Breast epithelium (tissue), 3 donors: ENCODE measurements around the gene MBP.

Experiments used
- CTCF ChIP-seq, 3 donors: fragments of 450-650 bp; IDR thresholded peaks; one replicate each; pipeline ENCODE4 v1.5.1; 2016 to 2017; ENCODE audit warnings: antibody characterized with exemption in 3 of 3, mild to moderate bottlenecking in 3 of 3, moderate library complexity in 3 of 3
- POLR2A ChIP-seq: fragments of 450-650 bp; IDR thresholded peaks from one replicate; pipeline ENCODE4 v1.6.1; 2016; ENCODE audit warnings: antibody characterized with exemption, mild to moderate bottlenecking, moderate library complexity

GRCh38 chr18:77037567-77037966 is 95.0 kb downstream of the MBP start:
- TF ChIP-seq POLR2A, result no peak
- TF ChIP-seq CTCF (IDR thresholded peaks at IDR 0.05), result no peak
